Measurements from ENCODE around the gene KLK12. TPM values are rescaled to one million over a fixed set of nuclear protein-coding genes. Genes with fewer than 3 reads are reported as not detected.

Gene KLK12
- total RNA-seq, 4 donors from 2014 or later, result 0.41 TPM; not detected in 3

DNA sequence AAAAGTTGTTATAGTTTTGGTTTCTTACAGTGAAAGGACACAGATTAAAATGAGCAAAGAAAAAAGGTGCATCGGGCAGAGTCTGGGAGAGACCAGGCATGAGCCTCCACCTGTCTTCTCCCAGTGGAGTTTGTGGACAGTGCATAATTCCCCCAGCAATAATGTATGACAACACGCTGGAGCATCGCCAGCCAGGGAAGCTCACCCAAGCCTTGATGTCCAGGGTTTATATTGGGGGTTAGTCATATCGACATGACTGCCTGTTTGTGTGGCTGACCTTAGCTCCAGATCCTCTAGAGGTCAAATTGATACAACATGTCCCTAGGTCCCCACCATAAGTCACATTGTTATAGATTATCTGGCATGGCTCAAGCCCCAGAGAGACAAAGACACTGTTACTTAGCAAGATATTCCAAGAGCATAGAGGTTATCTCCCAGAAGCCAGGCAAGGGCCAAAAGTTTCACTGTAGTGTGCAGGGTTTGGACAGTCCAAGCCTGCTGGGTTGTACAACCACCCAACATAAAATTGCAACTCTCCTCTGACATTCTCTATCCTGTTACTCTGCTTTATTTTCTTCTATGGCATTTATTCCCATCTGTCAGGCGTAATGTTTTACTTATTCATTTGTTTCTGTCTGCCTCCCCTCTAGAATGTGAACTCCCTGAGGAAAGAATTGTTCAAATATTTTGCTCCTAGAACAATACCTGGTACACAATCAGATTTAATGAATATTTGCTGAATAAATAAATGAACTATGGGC is 35.7 kb upstream of the KLK12 start:
- TF ChIP-seq POLR2AphosphoS5 (IDR thresholded peaks at IDR 0.05) (no peak), POLR2A (IDR thresholded peaks at IDR 0.05) (no peak), EP300 (IDR thresholded peaks at IDR 0.05; ENCODE audit: low read depth) (no peak)
- TF ChIP-seq, protein P1, sequence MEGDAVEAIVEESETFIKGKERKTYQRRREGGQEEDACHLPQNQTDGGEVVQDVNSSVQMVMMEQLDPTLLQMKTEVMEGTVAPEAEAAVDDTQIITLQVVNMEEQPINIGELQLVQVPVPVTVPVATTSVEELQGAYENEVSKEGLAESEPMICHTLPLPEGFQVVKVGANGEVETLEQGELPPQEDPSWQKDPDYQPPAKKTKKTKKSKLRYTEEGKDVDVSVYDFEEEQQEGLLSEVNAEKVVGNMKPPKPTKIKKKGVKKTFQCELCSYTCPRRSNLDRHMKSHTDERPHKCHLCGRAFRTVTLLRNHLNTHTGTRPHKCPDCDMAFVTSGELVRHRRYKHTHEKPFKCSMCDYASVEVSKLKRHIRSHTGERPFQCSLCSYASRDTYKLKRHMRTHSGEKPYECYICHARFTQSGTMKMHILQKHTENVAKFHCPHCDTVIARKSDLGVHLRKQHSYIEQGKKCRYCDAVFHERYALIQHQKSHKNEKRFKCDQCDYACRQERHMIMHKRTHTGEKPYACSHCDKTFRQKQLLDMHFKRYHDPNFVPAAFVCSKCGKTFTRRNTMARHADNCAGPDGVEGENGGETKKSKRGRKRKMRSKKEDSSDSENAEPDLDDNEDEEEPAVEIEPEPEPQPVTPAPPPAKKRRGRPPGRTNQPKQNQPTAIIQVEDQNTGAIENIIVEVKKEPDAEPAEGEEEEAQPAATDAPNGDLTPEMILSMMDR (IDR thresholded peaks at IDR 0.05), result no peak
- no peak for DNase-seq
- Histone ChIP-seq H3K9me3 (peaks cover 0 to 3% of the 10 kb centered on the region in 2 donors), H3K27me3 (peaks cover 15% of the 10 kb centered on the region), H3K4me1 (no peaks in the 10 kb centered on the region), H3K27ac (no peak overlapping the region), H3K36me3 (no peaks in the 10 kb centered on the region), H3K4me3 (no peak overlapping the region)
- in situ Hi-C loops (cut with MboI; ENCODE audit: low pct_ligation_motif_present in 1 of 4, low pct_unique_long_range_greater_than_20kb in 1 of 4, low sequenced_read_pairs in 3 of 4), result no loop called here
- intact Hi-C loops (cut with DNase I; ENCODE audit: low total_unique reads), result no loop called here
- WGBS, 2 donors (ENCODE audit: low coverage in 1 of 2), result 70 to 75% methylated on average over 1 to 4 of the region's 5 CpGs

DNA sequence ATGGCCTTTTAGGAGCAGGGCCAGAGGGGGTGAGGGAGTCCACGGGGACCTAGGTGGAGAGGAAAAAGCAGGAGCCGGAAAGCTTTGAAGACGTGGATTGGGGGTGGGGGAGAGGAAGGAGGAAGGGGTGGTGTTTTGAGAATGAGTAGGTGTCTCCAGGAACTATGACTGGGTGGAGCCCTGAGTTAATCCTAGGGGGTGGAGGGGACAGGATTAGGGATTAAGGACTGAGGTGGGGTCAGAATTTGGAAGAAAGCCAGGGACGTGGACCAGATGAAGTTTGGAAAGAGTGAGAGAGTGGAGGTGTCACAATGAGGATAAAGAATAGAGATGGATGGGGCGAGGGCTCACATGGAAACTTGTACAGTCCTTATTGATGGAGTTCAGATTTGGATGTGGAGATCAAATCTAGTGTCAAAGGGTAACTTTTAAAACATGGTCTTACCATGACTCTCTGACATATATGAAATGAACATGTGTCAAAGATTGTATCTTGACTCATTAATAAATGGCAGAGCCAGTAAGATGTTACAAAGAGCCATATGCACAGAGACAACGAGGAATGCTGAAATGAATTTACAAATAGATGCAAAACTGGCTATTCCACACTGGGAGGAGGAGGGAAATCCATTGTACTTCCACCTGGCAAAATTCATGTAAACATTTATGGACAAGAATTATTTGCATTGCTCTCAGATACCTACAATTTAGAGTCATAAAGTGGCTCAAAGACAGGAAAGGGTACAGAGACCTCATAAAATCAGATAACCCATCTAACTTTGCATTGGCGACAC is 31.8 kb upstream of the KLK12 start:
- no peak overlapping the region for H3K27ac ChIP-seq
- H3K9me3 ChIP-seq, result no peaks in the 10 kb centered on the region
- TF ChIP-seq POLR2A (IDR thresholded peaks at IDR 0.05) (no peak), EP300 (IDR thresholded peaks at IDR 0.05; ENCODE audit: low read depth) (no peak), POLR2AphosphoS5 (IDR thresholded peaks at IDR 0.05) (no peak)
- TF ChIP-seq, protein P1 (IDR thresholded peaks at IDR 0.05), result no peak
- H3K27me3 ChIP-seq, result peaks cover 39% of the 10 kb centered on the region
- H3K36me3 ChIP-seq, result no peaks in the 10 kb centered on the region
- in situ Hi-C loops (cut with MboI; ENCODE audit: low pct_ligation_motif_present in 1 of 4, low pct_unique_long_range_greater_than_20kb in 1 of 4, low sequenced_read_pairs in 3 of 4) (no loop called here), intact Hi-C loops (cut with DNase I; ENCODE audit: low total_unique reads) (no loop called here)
- H3K4me1 ChIP-seq, result peaks cover 0 to 5% (median 2%) of the 10 kb centered on the region in 4 donors
- H3K4me3 ChIP-seq, result no peak overlapping the region
- DNase-seq, result no peak
- WGBS, 2 donors (ENCODE audit: low coverage in 1 of 2), result 50 to 52% methylated on average over 7 of the region's 7 CpGs

DNA sequence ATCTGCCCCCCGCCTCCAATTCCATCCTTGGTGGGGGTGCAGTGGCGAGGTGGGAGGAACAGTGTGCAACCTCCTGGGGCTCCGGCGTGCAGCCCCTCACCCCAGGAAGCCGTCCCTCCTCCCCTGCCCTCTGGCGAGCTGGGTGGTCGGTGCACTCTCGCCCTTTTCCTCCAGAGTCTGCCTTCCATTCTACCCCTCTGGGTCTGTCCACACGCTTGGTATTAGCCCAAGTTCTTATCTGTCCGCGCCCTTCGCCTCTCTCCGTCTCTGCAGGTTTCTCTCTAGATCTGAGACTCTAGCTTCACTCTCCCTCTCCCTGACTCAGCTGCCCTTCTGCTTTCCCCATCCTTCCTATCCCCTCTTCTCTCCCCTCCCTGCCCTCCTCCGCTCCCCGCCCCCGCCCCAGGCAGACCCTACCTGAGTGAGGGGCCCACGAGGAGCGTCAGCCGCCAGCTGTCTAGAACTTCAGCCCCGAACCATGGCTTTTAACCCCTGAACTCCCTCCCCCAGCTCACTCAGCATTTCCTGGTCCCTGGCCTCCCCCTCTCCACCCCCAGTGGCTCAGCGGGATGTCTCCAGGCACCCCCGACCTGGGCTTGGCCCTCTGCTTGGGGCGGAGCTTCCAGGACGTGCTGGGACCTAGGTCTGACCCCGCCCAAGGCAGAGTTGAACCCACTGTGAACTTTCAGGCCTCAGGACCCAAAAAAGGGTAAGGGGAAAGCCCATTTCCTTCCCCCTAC is 30.6 kb upstream of the KLK12 start:
- Histone ChIP-seq H3K36me3 (no peaks in the 10 kb centered on the region), H3K4me1 (peaks cover 0 to 5% (median 2%) of the 10 kb centered on the region in 4 donors), H3K9me3 (no peaks in the 10 kb centered on the region), H3K4me3 (peak overlapping the region in 1 of 4 donors; percentile 28), H3K27ac (no peak overlapping the region), H3K27me3 (peaks cover 43% of the 10 kb centered on the region)
- TF ChIP-seq POLR2AphosphoS5 (IDR thresholded peaks at IDR 0.05), result no peak
- TF ChIP-seq, protein P1 (IDR thresholded peaks at IDR 0.05), result no peak
- no peak for TF ChIP-seq POLR2A (IDR thresholded peaks at IDR 0.05)
- TF ChIP-seq EP300 (IDR thresholded peaks at IDR 0.05; ENCODE audit: low read depth), result no peak
- 5 to 19% methylated on average over 4 to 25 of the region's 25 CpGs for WGBS, 2 donors (ENCODE audit: low coverage in 1 of 2)
- no peak for DNase-seq
- intact Hi-C loops (cut with DNase I; ENCODE audit: low total_unique reads) (no loop called here), in situ Hi-C loops (cut with MboI; ENCODE audit: low pct_ligation_motif_present in 1 of 4, low pct_unique_long_range_greater_than_20kb in 1 of 4, low sequenced_read_pairs in 3 of 4) (no loop called here)
